AG04450 (cell line): ENCODE results near the gene RBM39. TPM values are rescaled to one million over a fixed set of nuclear protein-coding genes. Genes with fewer than 3 reads are reported as not detected.
A peak's percentile ranks its signal among the peaks of the same experiment; 100 is the strongest.

Experiments
- CTCF ChIA-PET: fragments of 300-600, 350-600 bp; formaldehyde crosslinking; extraction: SDS; loops from one replicate; lab custom pipeline; 2022; ENCODE audit warnings: antibody characterized with exemption, inconsistent platforms; lab: Charles Lee
- POLR2A ChIA-PET: fragments of 350-600 bp; formaldehyde crosslinking; extraction: SDS; loops from one replicate; lab custom pipeline; 2021; ENCODE audit warnings: antibody characterized with exemption, inconsistent platforms; lab: Yijun Ruan, JAX
- DNase-seq: peaks from one replicate; pipeline ENCODE4 v3.0.0-alpha.2; 2011; ENCODE audit warnings: low read depth, low spot score
- H3K27ac ChIP-seq: one replicate; pipeline ENCODE4 v1.5.1; 2012; ENCODE audit warnings: low read depth, low read length, control low read depth
- H3K27me3 ChIP-seq: one replicate; pipeline ENCODE4 v1.6.0; 2012; ENCODE audit warnings: low read length; ENCODE audit not compliant: control insufficient read depth, insufficient read depth
- H3K4me3 ChIP-seq: 2 replicates; pipeline ENCODE4 v1.5.1; 2011; ENCODE audit warnings: mild to moderate bottlenecking, low read depth, low read length, control low read depth
- H3K9me3 ChIP-seq: 2 replicates; pipeline ENCODE4 v1.5.1; 2012; ENCODE audit warnings: low read length; ENCODE audit not compliant: control insufficient read depth, insufficient read depth
- CTCF ChIP-seq: IDR thresholded peaks from 2 replicates; pipeline ENCODE4 v1.5.1; 2011; ENCODE audit warnings: low read depth, low read length, control low read depth, inconsistent platforms
- polyA plus RNA-seq: library from polyadenylated mRNA; depleted of rRNA; stranded (reverse); fragments of >200 nt; gene quantifications from 2 replicates; pipeline ENCODE4 v1.2.3, GENCODE V29; 2011

The RBM39 gene
- polyA plus RNA-seq, 1 experiment: 144 TPM

GRCh38 chr20:35776513-35777101 lies 34.5 kb upstream of the RBM39 start:
- POLR2A ChIA-PET: no interaction called here
- Histone ChIP-seq H3K4me3 (no peak overlapping the region), H3K27me3 (no peaks in the 10 kb centered on the region), H3K9me3 (0 out of 2 replicates have a peak, but pooled peaks cover under 1% of the 10 kb centered on the region), H3K27ac (no peak overlapping the region)
- no peak for TF ChIP-seq CTCF
- no peak for DNase-seq
- CTCF ChIA-PET: interaction anchor here (0.9 kb wide), 1 partner anchor 34 kb away, joined by 3 read pairs; no protein-coding TSS in a partner anchor

GRCh38 chr20:35774391-35774790 lies 32.3 kb upstream of the RBM39 start:
- H3K9me3 ChIP-seq: peaks cover 3% of the 10 kb centered on the region; the same call in 1 of the 2 replicates
- no peak overlapping the region for H3K4me3 ChIP-seq
- POLR2A ChIA-PET: no interaction called here
- TF ChIP-seq CTCF: no peak
- DNase-seq: no peak
- no peaks in the 10 kb centered on the region for H3K27me3 ChIP-seq
- CTCF ChIA-PET: interaction anchor here (0.6 kb wide), 1 partner anchor 604 kb away, joined by 3 read pairs; no protein-coding TSS in a partner anchor
- no peak overlapping the region for H3K27ac ChIP-seq

- ChIA-PET CTCF (no interaction called here), POLR2A (no interaction called here)
- Histone ChIP-seq H3K9me3 (peaks cover 3% of the 10 kb centered on the region; the same call in 1 of the 2 replicates), H3K4me3 (peak overlapping the region; percentile 87), H3K27ac (no peak overlapping the region), H3K27me3 (no peaks in the 10 kb centered on the region)
- no peak for TF ChIP-seq CTCF
- DNase-seq: no peak
These were observed 31.2 kb upstream of the RBM39 start for GRCh38 chr20:35773154-35773751.

- POLR2A ChIA-PET: interaction anchor here (0.8 to 2.1 kb wide), 3 partner anchors 19 to 30 kb away, joined by 4 to 41 read pairs (median 6); partner anchors contain the start of gene RBM39
- no peak for DNase-seq
- TF ChIP-seq CTCF: no peak
These were observed 30.6 kb upstream of the RBM39 start for GRCh38 chr20:35772563-35773058.

More at GRCh38 chr20:35772563-35773058, 30.6 kb upstream of the RBM39 start:
- CTCF ChIA-PET: no interaction called here
- Histone ChIP-seq H3K27ac (peak overlapping the region; percentile 41), H3K9me3 (peaks cover 3% of the 10 kb centered on the region; the same call in 1 of the 2 replicates), H3K4me3 (peak overlapping the region; percentile 87), H3K27me3 (no peaks in the 10 kb centered on the region)
